HFFc6 (cell line): Measurements from ENCODE around the gene CTAGE8. TPM values are rescaled to one million over a fixed set of nuclear protein-coding genes. Genes with fewer than 3 reads are reported as not detected.
"Not testable (repeated sequence)": the region's sequence is repeated elsewhere in the genome, so short reads cannot be mapped to it uniquely, and the experiment has no call there.

Experiments used
- DNase-seq: peaks from one replicate; pipeline ENCODE4 v3.0.0-alpha.2; 2018
- H3K27ac Mint-ChIP-seq: 2 replicates; pipeline ENCODE4 v1.8.0; 2020; ENCODE audit warnings: mild to moderate bottlenecking, mixed read lengths
- H3K27me3 Mint-ChIP-seq: 2 replicates; pipeline ENCODE4 v1.8.0; 2021; ENCODE audit warnings: mild to moderate bottlenecking, moderate library complexity, mixed read lengths; ENCODE audit not compliant: insufficient read depth
- H3K36me3 Mint-ChIP-seq: 2 replicates; pipeline ENCODE4 v1.8.0; 2021; ENCODE audit warnings: low read depth, mixed read lengths
- H3K4me1 Mint-ChIP-seq: 2 replicates; pipeline ENCODE4 v1.8.0; 2020; ENCODE audit warnings: low read depth, mixed read lengths
- H3K4me3 Mint-ChIP-seq: 2 replicates; pipeline ENCODE4 v1.8.0; 2020; ENCODE audit warnings: mild to moderate bottlenecking, moderate library complexity, mixed read lengths
- H3K9me3 Mint-ChIP-seq: 2 replicates; pipeline ENCODE4 v1.8.0; 2020; ENCODE audit warnings: mild to moderate bottlenecking, mixed read lengths
- total RNA-seq, 6 experiments: library from RNA; stranded (reverse); fragmentation: NEBNext Ultra II Directional; extraction: Animal tissue kit (Norgen Biotek cat#: 25700); gene quantifications; 2 replicates in 1 of 6; 3 replicates in 5 of 6; pipeline ENCODE4 v1.2.3, GENCODE V29; 2021

CTAGE8 gene
- total RNA-seq, 6 experiments from 2014 or later: not detected

DNA sequence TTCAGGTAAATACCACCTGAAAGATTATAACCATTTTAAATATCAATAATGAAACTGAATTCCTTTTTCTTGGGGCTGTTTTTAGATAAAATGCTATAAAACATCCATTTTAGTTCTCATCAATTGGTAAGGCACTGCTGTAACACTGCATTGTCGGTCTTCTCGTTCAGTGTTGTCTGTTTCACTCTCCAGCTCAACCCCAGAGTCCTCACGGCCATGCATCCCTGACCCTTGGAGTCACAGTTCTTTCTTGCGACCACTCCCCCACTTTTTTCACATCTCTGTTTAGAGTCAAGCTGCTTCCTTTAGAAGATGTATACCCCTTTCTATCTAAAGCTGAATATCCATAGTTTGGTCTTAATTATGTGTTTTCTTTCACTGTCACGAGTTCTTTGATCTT, 22.1 kb downstream of the CTAGE8 start:
- H3K27ac Mint-ChIP-seq: not testable (repeated sequence)

DNA sequence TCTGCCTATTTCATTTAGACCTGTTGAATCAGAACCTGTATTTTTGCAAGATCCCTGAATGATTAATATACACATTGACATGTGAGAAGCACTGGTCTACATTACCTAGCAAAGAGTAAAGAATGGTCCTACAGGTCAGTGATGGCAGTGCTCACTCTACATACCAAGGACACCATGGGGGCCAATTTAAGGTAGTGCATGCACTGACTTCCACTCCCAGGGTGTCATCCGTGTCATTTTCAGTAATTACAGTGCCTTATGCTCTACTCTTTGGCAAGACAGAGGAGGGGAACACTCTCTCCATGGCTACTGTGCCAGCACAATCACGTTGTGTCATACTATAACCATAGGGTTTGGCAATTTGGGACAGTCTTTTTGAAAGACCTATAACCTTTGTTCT, 23.7 kb downstream of the CTAGE8 start:
- H3K27me3 Mint-ChIP-seq, H3K4me1 Mint-ChIP-seq, H3K9me3 Mint-ChIP-seq, H3K27ac Mint-ChIP-seq, DNase-seq, H3K4me3 Mint-ChIP-seq, H3K36me3 Mint-ChIP-seq: not testable (repeated sequence)

More for the DNA sequence above, 22.1 kb downstream of the CTAGE8 start:
- H3K36me3 Mint-ChIP-seq, DNase-seq, H3K4me3 Mint-ChIP-seq, H3K4me1 Mint-ChIP-seq, H3K9me3 Mint-ChIP-seq, H3K27me3 Mint-ChIP-seq: not testable (repeated sequence)

GRCh38 chr7:144239365-144239764, 29.7 kb downstream of the CTAGE8 start, which contains the start of gene OR2A42:
TSS of gene OR2A42 (minus strand) at chr7:144239605. CDS start at chr7:144232843, 6,762 bp downstream.
- H3K36me3 Mint-ChIP-seq, H3K9me3 Mint-ChIP-seq, DNase-seq, H3K4me3 Mint-ChIP-seq, H3K27me3 Mint-ChIP-seq, H3K4me1 Mint-ChIP-seq, H3K27ac Mint-ChIP-seq: not testable (repeated sequence)

- H3K4me1 Mint-ChIP-seq, H3K27ac Mint-ChIP-seq, H3K27me3 Mint-ChIP-seq, H3K9me3 Mint-ChIP-seq, DNase-seq, H3K36me3 Mint-ChIP-seq, H3K4me3 Mint-ChIP-seq: not testable (repeated sequence)
These were observed 30.5 kb downstream of the CTAGE8 start for GRCh38 chr7:144238530-144239082.

- not testable (repeated sequence) for H3K4me1 Mint-ChIP-seq, H3K27me3 Mint-ChIP-seq, H3K9me3 Mint-ChIP-seq, DNase-seq, H3K36me3 Mint-ChIP-seq, H3K27ac Mint-ChIP-seq, H3K4me3 Mint-ChIP-seq
These were observed 36.0 kb downstream of the CTAGE8 start for GRCh38 chr7:144233039-144233438.

DNA sequence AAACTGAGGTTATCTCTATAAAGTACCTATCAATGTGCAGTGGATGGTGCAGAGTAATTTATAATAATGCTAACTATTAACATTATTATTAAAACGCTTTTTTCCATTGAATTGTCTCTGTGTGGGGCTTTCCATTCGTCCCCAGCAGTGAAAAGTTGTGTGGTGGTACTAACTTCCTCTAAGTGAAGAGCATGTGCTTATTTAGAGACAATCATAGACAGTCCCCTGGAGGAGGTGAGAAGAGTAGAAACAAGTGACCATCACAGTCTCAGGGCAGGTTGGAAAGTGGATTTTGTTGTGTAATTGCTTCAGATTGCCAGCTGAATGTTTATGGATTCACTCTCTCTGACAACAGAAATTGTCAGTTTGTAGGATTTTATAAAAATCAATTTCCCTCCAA, 38.1 kb downstream of the CTAGE8 start:
- DNase-seq, H3K36me3 Mint-ChIP-seq, H3K27me3 Mint-ChIP-seq, H3K4me3 Mint-ChIP-seq, H3K9me3 Mint-ChIP-seq, H3K27ac Mint-ChIP-seq, H3K4me1 Mint-ChIP-seq: not testable (repeated sequence)

DNA sequence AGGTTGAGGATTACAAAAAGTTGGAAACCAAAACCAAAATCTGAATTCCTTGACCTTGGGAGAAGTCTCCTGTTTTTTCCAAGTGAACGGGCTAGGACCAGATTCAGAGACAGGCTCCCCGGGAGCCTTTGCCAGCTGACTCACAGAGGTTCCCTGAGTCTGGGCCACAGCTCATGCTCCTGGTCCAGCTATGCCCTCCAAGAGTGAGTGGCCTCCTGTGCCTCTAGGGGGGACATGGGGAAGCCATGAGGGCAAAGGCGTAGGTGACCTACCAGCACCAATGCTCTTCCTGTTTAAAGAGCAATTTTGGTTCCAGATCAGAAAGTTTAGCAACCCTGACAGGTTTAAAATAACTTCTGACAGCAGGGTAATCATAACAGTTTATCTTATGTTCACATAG, 40.3 kb downstream of the CTAGE8 start:
- DNase-seq, H3K9me3 Mint-ChIP-seq, H3K27me3 Mint-ChIP-seq, H3K4me1 Mint-ChIP-seq, H3K4me3 Mint-ChIP-seq, H3K36me3 Mint-ChIP-seq, H3K27ac Mint-ChIP-seq: not testable (repeated sequence)

DNA sequence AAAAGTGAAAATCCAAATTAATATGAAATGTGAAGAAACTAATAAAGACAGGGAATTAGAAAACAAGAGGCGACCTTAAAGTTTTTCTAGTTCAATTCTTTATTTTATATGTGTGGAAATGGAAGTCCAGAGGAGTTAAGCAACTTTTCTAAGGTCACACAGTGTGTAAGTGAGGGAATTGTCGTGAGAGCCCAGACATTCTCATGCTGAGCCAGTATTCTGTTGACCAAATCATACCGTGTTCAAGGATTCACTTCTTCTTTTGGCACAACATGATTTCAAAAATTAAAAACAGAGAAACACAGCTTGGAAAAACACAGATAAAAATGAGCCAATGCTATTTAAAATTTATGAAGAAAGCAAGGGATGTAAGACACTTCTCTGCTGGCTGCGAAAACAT, 42.2 kb downstream of the CTAGE8 start:
- H3K27ac Mint-ChIP-seq, H3K4me1 Mint-ChIP-seq, H3K27me3 Mint-ChIP-seq, H3K4me3 Mint-ChIP-seq, H3K9me3 Mint-ChIP-seq, H3K36me3 Mint-ChIP-seq, DNase-seq: not testable (repeated sequence)

- not testable (repeated sequence) for H3K4me1 Mint-ChIP-seq, DNase-seq, H3K9me3 Mint-ChIP-seq, H3K27me3 Mint-ChIP-seq, H3K36me3 Mint-ChIP-seq, H3K4me3 Mint-ChIP-seq, H3K27ac Mint-ChIP-seq
These were observed 45.4 kb downstream of the CTAGE8 start for GRCh38 chr7:144223675-144224074.

GRCh38 chr7:144220531-144220930, 48.6 kb downstream of the CTAGE8 start:
- not testable (repeated sequence) for H3K4me1 Mint-ChIP-seq, H3K36me3 Mint-ChIP-seq, H3K4me3 Mint-ChIP-seq, H3K27me3 Mint-ChIP-seq, H3K27ac Mint-ChIP-seq, DNase-seq, H3K9me3 Mint-ChIP-seq

GRCh38 chr7:144219149-144219548, 49.9 kb downstream of the CTAGE8 start:
- not testable (repeated sequence) for H3K27me3 Mint-ChIP-seq, H3K4me3 Mint-ChIP-seq, H3K4me1 Mint-ChIP-seq, H3K36me3 Mint-ChIP-seq, DNase-seq, H3K27ac Mint-ChIP-seq, H3K9me3 Mint-ChIP-seq

DNA sequence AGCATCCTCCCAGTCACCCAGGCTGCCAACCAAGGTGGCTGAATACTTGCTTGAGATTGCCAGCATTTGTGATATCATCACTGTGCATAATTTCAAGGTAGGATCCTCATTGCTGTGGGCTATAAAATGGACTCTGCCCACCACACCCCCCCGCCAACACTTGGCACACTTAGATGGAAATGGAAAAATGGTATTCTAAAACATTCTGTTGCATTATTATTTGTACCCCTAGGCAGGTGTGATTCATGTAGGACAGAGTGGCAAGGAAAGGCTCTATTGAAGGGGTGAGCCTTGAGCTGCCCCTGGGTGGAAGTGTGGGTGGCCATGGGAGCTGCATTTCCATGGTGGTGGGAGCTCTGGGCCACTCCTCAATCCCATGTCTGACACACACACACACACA, 50.5 kb downstream of the CTAGE8 start:
- H3K4me1 Mint-ChIP-seq, DNase-seq, H3K27ac Mint-ChIP-seq, H3K36me3 Mint-ChIP-seq, H3K4me3 Mint-ChIP-seq, H3K27me3 Mint-ChIP-seq, H3K9me3 Mint-ChIP-seq: not testable (repeated sequence)

DNA sequence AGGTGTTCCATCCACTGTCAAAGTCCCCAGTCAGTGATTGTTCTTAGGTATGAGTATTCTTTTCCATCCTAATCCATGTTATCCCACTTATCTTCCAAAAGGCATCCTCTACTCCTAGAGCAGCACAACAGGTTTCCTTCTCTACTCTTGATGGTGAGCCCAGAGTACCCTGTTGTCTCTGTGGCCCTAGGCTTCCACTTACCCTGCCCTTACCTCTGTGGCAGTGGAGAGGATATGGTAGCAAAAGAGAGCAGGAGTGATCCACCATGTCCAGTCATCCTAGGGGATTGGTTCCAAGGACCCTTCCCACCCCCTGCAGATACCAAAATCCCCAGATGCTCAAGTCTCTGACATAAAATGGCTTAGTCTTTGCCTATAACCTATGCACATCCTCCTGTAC, 51.9 kb downstream of the CTAGE8 start:
- not testable (repeated sequence) for H3K27ac Mint-ChIP-seq, H3K36me3 Mint-ChIP-seq, H3K27me3 Mint-ChIP-seq, H3K4me3 Mint-ChIP-seq, H3K9me3 Mint-ChIP-seq, H3K4me1 Mint-ChIP-seq, DNase-seq
